K562 (cell line): ENCODE results near the gene EPB41L1. TPM values are rescaled to one million over a fixed set of nuclear protein-coding genes. Genes with fewer than 3 reads are reported as not detected.

Source experiments
- ATAC-seq: fragments of 200-7000 bp; cut with Tn5 transposase; 3 replicates; pipeline ENCODE4 v1.9.1; 2020; ENCODE audit warnings: moderate library complexity
- BruUV-seq: library from RNA; stranded (reverse); fragments of 400-500 nt; replicated peaks from 2 replicates; lab custom pipeline; 2021; lab: Mats Ljungman, UMichigan
- CTCF ChIA-PET: fragments of 300-600 bp; formaldehyde crosslinking; extraction: SDS; loops from one replicate; lab custom pipeline; 2021; ENCODE audit warnings: low intra/inter-chr PET ratio; lab: Yijun Ruan, JAX
- POLR2A ChIA-PET: fragments of 300-600, 350-650 bp; sonication (Branson Sonifier 250); formaldehyde crosslinking; extraction: SDS; loops from one replicate; lab custom pipeline; 2021; ENCODE audit warnings: antibody characterized with exemption, inconsistent platforms; lab: Yijun Ruan, JAX
- DNase-seq, 4 experiments: peaks; one replicate each; pipeline versions ENCODE4 v3.0.0 to v3.0.0-alpha.2; 2011 to 2018; ENCODE audit warnings: low spot score in 3 of 4, mixed read lengths in 3 of 4; ENCODE audit errors: extremely low read depth in 1 of 4
- FAIRE-seq: peaks from 2 replicates; lab custom pipeline; 2011; peaks lifted over from hg19 to GRCh38; lab: Jason Lieb, UNC
- H2AFZ ChIP-seq: 2 replicates; pipeline ENCODE4 v1.6.0; 2011; ENCODE audit warnings: low read depth, low read length, control low read depth, inconsistent platforms
- H3K27ac ChIP-seq: fragments of 200-600 bp; 3 replicates; pipeline ENCODE4 v1.8.0; 2011; ENCODE audit warnings: low read depth, mild to moderate bottlenecking, control low read depth, inconsistent platforms, low read length, moderate library complexity, mixed read lengths; ENCODE audit errors: extremely low read depth
- H3K27me3 ChIP-seq, 2 experiments: fragments of 300-600 bp in 1 of 2; 2 replicates in 1 of 2; 3 replicates in 1 of 2; pipeline versions ENCODE4 v1.6.0 to v1.8.0; 2011; ENCODE audit warnings: inconsistent platforms in 2 of 2, low read length in 2 of 2, mild to moderate bottlenecking in 1 of 2, mixed read lengths in 1 of 2, moderate library complexity in 1 of 2; ENCODE audit not compliant: control insufficient read depth in 2 of 2, insufficient read depth in 2 of 2
- H3K36me3 ChIP-seq: fragments of 300-600 bp; 3 replicates; pipeline ENCODE4 v1.8.0; 2011; ENCODE audit warnings: mild to moderate bottlenecking, low read length, inconsistent platforms; ENCODE audit not compliant: control insufficient read depth, insufficient read depth
- H3K4me1 ChIP-seq, 2 experiments: fragments of 200-600 bp in 1 of 2; replicated peaks in 1 of 2; 2 replicates in 1 of 2; 3 replicates in 1 of 2; pipeline versions ENCODE4 v1.5.1 to v1.8.0; 2011; ENCODE audit warnings: inconsistent platforms in 2 of 2, low read length in 2 of 2, mild to moderate bottlenecking in 1 of 2, mixed read lengths in 1 of 2, moderate library complexity in 1 of 2; ENCODE audit not compliant: control insufficient read depth in 2 of 2, insufficient read depth in 2 of 2
- H3K4me2 ChIP-seq: 2 replicates; pipeline ENCODE4 v1.6.1; 2011; ENCODE audit warnings: low read length, control low read depth, inconsistent platforms, mixed read lengths; ENCODE audit not compliant: insufficient read depth
- H3K4me3 ChIP-seq: fragments of 200-600 bp; sonication (generic), shearing (Covaris generic); 2 replicates; pipeline ENCODE4 v1.5.1; 2016; ENCODE audit warnings: control low read depth, inconsistent platforms
- H3K79me2 ChIP-seq: fragments of 200-600 bp; 3 replicates; pipeline ENCODE4 v1.8.0; 2011; ENCODE audit warnings: low read length, inconsistent platforms; ENCODE audit not compliant: control insufficient read depth, insufficient read depth
- H3K9ac ChIP-seq, 2 experiments: 2 replicates each; pipeline versions ENCODE4 v1.6.0 to v1.6.1; 2011; ENCODE audit warnings: low read depth in 2 of 2, low read length in 2 of 2, control low read depth in 1 of 2, inconsistent platforms in 1 of 2, mild to moderate bottlenecking in 1 of 2, mixed read lengths in 1 of 2; ENCODE audit not compliant: insufficient read depth in 1 of 2
- H3K9me1 ChIP-seq: one replicate; pipeline ENCODE4 v1.6.0; 2011; ENCODE audit warnings: inconsistent platforms, mild to moderate bottlenecking, low read length, moderate library complexity; ENCODE audit not compliant: control insufficient read depth, insufficient read depth
- H3K9me3 ChIP-seq: replicated peaks from 2 replicates; pipeline ENCODE4 v1.5.1; 2011; ENCODE audit warnings: low read depth, low read length, inconsistent platforms; ENCODE audit not compliant: control insufficient read depth, insufficient read depth
- H4K20me1 ChIP-seq: replicated peaks from 2 replicates; pipeline ENCODE4 v1.6.1; 2011; ENCODE audit warnings: low read length, inconsistent platforms, mixed read lengths; ENCODE audit not compliant: control insufficient read depth, insufficient read depth
- ADNP ChIP-seq: fragments of 200-800 bp; sonication (Bioruptor generic); IDR thresholded peaks from 2 replicates; pipeline ENCODE4 v1.6.1; 2016; ENCODE audit warnings: missing genetic modification characterization, missing compliant biosample characterization
- NR2C2 ChIP-seq, 2 experiments: fragments of 200-800 bp in 1 of 2; sonication (Bioruptor generic) in 1 of 2; sonication (generic) in 1 of 2; formaldehyde crosslinking in 1 of 2; IDR thresholded peaks; 2 replicates each; pipeline versions ENCODE4 v1.6.1 to v1.8.0; 2016 to 2022; ENCODE audit warnings: mild to moderate bottlenecking in 1 of 2, missing compliant biosample characterization in 1 of 2, missing genetic modification characterization in 1 of 2, missing genetic modification reagents in 1 of 2
- PHF21A ChIP-seq: fragments of 450-650 bp; IDR thresholded peaks from 2 replicates; pipeline ENCODE4 v1.6.1; 2017; ENCODE audit warnings: low read depth, borderline replicate concordance
- PRMT5 ChIP-seq: sonication (generic); formaldehyde crosslinking; IDR thresholded peaks from 2 replicates; pipeline ENCODE4 v1.5.0; 2020; ENCODE audit warnings: missing genetic modification reagents
- RAD51 ChIP-seq: fragments of 450-650 bp; IDR thresholded peaks from 2 replicates; pipeline ENCODE4 v1.7.1; 2016; ENCODE audit warnings: low read depth, mild to moderate bottlenecking, borderline replicate concordance
- SLC30A9 ChIP-seq: fragments of 250-450 bp; sonication (Bioruptor Pico); IDR thresholded peaks from 2 replicates; pipeline ENCODE4 v1.8.0; 2022; ENCODE audit warnings: mild to moderate bottlenecking, moderate library complexity
- ZNF316 ChIP-seq: fragments of 450-650 bp; IDR thresholded peaks from 2 replicates; pipeline ENCODE4 v1.6.1; 2016
- ZNF57 ChIP-seq: fragments of 450-650 bp; formaldehyde crosslinking; IDR thresholded peaks from 2 replicates; pipeline ENCODE4 v1.4.0; 2020; ENCODE audit warnings: mild to moderate bottlenecking, moderate library complexity
- WGBS: fragments of 100-300 bp; shearing (Covaris generic); methylation state at CpG from one replicate; pipeline ENCODE4 v1.1.6; 2016; ENCODE audit warnings: low coverage, mixed read lengths; ENCODE audit not compliant: insufficient coverage; ENCODE audit errors: missing lambda C conversion rate; 5-methylcytosine and 5-hydroxymethylcytosine counted together
- in situ Hi-C: fragments of 300-500 bp; cut with MboI; formaldehyde crosslinking; loops from 4 replicates; pipeline ENCODE4 v1.15.0; 2018; ENCODE audit warnings: inconsistent platforms, mixed read lengths
- intact Hi-C: fragments of 100-400 bp; cut with micrococcal nuclease; formaldehyde crosslinking; loops from 2 replicates; pipeline ENCODE4 v1.14.2; 2022
- polyA plus RNA-seq, 8 experiments: library from polyadenylated mRNA; depleted of rRNA in 4 of 8; stranded (reverse) in 5 of 8; unstranded in 3 of 8; fragments of >200 nt; fragmentation: Nextera tagmentation in 2 of 8; fragmentation: Illumina TruSeq in 1 of 8; extraction: Ambion mirVana in 2 of 8; extraction: Trizol in 1 of 8; gene quantifications; 2 replicates each; pipeline versions ENCODE4 v1.2.1 to v1.2.3, GENCODE V29; 2011 to 2014; ENCODE audit warnings: inconsistent platforms in 1 of 8, missing spikeins in 1 of 8
- total RNA-seq, 7 experiments: library from RNA; depleted of rRNA in 6 of 7; stranded (reverse); fragments of >200 nt in 6 of 7; fragmentation: Illumina TruSeq in 2 of 7; extraction: Trizol in 2 of 7; gene quantifications; 2 replicates each; pipeline versions ENCODE4 v1.2.1 to v1.2.3, GENCODE V29; 2011 to 2021; ENCODE audit warnings: low replicate concordance in 1 of 7
- TF ChIP-seq, protein P1 (sequence below): fragments of 200-400 bp; formaldehyde crosslinking; IDR thresholded peaks from 2 replicates; pipeline ENCODE4 v1.6.1; 2017; ENCODE audit warnings: mild to moderate bottlenecking, low read depth, low read length, moderate library complexity
- TF ChIP-seq, protein P2 (sequence below): sonication (generic); formaldehyde crosslinking; IDR thresholded peaks from 2 replicates; pipeline ENCODE4 v1.8.0; 2022; ENCODE audit warnings: mild to moderate bottlenecking, missing genetic modification reagents
- TF ChIP-seq, protein P3 (sequence below), 2 experiments: fragments of 450-650 bp in 1 of 2; sonication (generic) in 1 of 2; formaldehyde crosslinking in 1 of 2; IDR thresholded peaks; 2 replicates each; pipeline versions ENCODE4 v1.7.1 to v1.9.0; 2016 to 2022; ENCODE audit warnings: inconsistent platforms in 1 of 2, mild to moderate bottlenecking in 1 of 2, missing genetic modification reagents in 1 of 2

The EPB41L1 gene
- total and polyA plus RNA-seq, 9 of the 15 experiments (the other 6 are each of a cell fraction or from before 2014, with no cell fraction given): 0.11 to 4.3 (median 1.3) TPM

DNA sequence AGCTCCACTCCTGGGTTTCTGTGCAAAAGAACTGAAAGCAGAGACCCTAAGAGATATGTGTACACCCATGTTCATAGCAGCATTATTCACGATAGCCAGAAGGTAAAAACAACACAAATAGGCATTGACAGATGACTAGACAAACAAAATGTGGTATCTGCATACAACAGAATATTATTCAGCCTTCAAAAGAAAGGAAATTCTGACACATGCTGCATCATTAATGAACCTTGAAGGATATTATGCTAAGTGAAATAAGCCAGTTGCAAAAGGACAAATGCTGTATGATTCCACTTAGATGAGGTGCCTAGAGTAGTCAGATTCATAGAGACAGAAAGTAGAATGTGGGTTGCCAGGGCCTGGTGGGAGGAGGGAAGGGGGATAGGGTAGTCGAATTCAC is 99.5 kb downstream of the EPB41L1 start:
- FAIRE-seq: no peak
- Histone ChIP-seq H3K9ac (no peak overlapping the region), H3K36me3 (peaks cover 60% of the 10 kb centered on the region; the same call in 2 of the 3 replicates), H3K4me1 (no peaks in the 10 kb centered on the region), H3K9me3 (no peaks in the 10 kb centered on the region), H2AFZ (no peak overlapping the region), H3K79me2 (no peaks in the 10 kb centered on the region; the same call in 2 of the 3 replicates), H3K27me3 (no peaks in the 10 kb centered on the region), H3K4me3 (no peak overlapping the region), H3K9me1 (no peaks in the 10 kb centered on the region), H3K4me2 (no peak overlapping the region), H4K20me1 (no peaks in the 10 kb centered on the region; the same call in 1 of the 2 replicates), H3K27ac (no peak overlapping the region)
- ChIA-PET CTCF (no interaction called here), POLR2A (interaction anchor here (1.2 kb wide), 1 partner anchor 18 kb away, joined by 3 read pairs; the partner anchor contains the start of gene AAR2)
- no TSS peak for BruUV-seq
- DNase-seq: no peak
- no peak for ATAC-seq
- in situ Hi-C loops: no loop called here
- WGBS: 74% methylated on average over 2 of the region's 2 CpGs
- intact Hi-C loops: no loop called here
- TF ChIP-seq ZNF316 (no peak), NR2C2 (CRISPR knock-in tag; IDR thresholded peaks at IDR 0.05) (no peak), NR2C2 (tag; IDR thresholded peaks at IDR 0.05) (no peak), PRMT5 (CRISPR knock-in tag) (no peak), PHF21A (no peak), ADNP (no peak), SLC30A9 (CRISPR knock-in tag) (no peak), ZNF57 (CRISPR knock-in tag) (no peak), RAD51 (no peak)
- TF ChIP-seq, protein P1, sequence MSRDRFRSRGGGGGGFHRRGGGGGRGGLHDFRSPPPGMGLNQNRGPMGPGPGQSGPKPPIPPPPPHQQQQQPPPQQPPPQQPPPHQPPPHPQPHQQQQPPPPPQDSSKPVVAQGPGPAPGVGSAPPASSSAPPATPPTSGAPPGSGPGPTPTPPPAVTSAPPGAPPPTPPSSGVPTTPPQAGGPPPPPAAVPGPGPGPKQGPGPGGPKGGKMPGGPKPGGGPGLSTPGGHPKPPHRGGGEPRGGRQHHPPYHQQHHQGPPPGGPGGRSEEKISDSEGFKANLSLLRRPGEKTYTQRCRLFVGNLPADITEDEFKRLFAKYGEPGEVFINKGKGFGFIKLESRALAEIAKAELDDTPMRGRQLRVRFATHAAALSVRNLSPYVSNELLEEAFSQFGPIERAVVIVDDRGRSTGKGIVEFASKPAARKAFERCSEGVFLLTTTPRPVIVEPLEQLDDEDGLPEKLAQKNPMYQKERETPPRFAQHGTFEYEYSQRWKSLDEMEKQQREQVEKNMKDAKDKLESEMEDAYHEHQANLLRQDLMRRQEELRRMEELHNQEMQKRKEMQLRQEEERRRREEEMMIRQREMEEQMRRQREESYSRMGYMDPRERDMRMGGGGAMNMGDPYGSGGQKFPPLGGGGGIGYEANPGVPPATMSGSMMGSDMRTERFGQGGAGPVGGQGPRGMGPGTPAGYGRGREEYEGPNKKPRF: no peak
- TF ChIP-seq, protein P2, sequence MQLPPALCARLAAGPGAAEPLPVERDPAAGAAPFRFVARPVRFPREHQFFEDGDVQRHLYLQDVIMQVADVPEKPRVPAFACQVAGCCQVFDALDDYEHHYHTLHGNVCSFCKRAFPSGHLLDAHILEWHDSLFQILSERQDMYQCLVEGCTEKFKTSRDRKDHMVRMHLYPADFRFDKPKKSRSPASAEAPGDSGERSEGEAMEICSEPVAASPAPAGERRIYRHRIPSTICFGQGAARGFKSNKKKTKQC (CRISPR knock-in tag): no peak
- TF ChIP-seq, protein P3, sequence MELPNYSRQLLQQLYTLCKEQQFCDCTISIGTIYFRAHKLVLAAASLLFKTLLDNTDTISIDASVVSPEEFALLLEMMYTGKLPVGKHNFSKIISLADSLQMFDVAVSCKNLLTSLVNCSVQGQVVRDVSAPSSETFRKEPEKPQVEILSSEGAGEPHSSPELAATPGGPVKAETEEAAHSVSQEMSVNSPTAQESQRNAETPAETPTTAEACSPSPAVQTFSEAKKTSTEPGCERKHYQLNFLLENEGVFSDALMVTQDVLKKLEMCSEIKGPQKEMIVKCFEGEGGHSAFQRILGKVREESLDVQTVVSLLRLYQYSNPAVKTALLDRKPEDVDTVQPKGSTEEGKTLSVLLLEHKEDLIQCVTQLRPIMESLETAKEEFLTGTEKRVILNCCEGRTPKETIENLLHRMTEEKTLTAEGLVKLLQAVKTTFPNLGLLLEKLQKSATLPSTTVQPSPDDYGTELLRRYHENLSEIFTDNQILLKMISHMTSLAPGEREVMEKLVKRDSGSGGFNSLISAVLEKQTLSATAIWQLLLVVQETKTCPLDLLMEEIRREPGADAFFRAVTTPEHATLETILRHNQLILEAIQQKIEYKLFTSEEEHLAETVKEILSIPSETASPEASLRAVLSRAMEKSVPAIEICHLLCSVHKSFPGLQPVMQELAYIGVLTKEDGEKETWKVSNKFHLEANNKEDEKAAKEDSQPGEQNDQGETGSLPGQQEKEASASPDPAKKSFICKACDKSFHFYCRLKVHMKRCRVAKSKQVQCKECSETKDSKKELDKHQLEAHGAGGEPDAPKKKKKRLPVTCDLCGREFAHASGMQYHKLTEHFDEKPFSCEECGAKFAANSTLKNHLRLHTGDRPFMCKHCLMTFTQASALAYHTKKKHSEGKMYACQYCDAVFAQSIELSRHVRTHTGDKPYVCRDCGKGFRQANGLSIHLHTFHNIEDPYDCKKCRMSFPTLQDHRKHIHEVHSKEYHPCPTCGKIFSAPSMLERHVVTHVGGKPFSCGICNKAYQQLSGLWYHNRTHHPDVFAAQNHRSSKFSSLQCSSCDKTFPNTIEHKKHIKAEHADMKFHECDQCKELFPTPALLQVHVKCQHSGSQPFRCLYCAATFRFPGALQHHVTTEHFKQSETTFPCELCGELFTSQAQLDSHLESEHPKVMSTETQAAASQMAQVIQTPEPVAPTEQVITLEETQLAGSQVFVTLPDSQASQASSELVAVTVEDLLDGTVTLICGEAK (IDR thresholded peaks at IDR 0.05): no peak
- TF ChIP-seq, protein P3 (CRISPR knock-in tag; IDR thresholded peaks at IDR 0.05): no peak
